Mucosa of rectum (tissue), 2 donors: ENCODE measurements around the gene MAGI1.

ENCODE experiments used
- H3K27ac ChIP-seq, 2 donors: one replicate each; pipeline ENCODE4 v1.7.0; 2013; ENCODE audit warnings: inconsistent platforms in 2 of 2, low read depth in 2 of 2, low read length in 2 of 2
- H3K27me3 ChIP-seq, 2 donors: one replicate each; pipeline ENCODE4 v1.7.0; 2013; ENCODE audit warnings: low read length in 2 of 2; ENCODE audit not compliant: control insufficient read depth in 2 of 2, insufficient read depth in 2 of 2
- H3K36me3 ChIP-seq, 2 donors: one replicate each; pipeline ENCODE4 v1.7.0; 2013; ENCODE audit warnings: low read length in 2 of 2; ENCODE audit not compliant: control insufficient read depth in 2 of 2, insufficient read depth in 2 of 2
- H3K4me1 ChIP-seq, 2 donors: one replicate each; pipeline ENCODE4 v1.7.0; 2013; ENCODE audit warnings: low read length in 2 of 2, mild to moderate bottlenecking in 1 of 2; ENCODE audit not compliant: control insufficient read depth in 2 of 2, insufficient read depth in 2 of 2
- H3K4me3 ChIP-seq, 2 donors: one replicate each; pipeline ENCODE4 v1.7.0; 2013; ENCODE audit warnings: low read length in 2 of 2
- H3K9ac ChIP-seq, 2 donors: one replicate each; pipeline ENCODE4 v1.7.0; 2013; ENCODE audit warnings: low read length in 2 of 2, low read depth in 1 of 2, mild to moderate bottlenecking in 1 of 2
- H3K9me3 ChIP-seq, 2 donors: one replicate each; pipeline ENCODE4 v1.7.0; 2013; ENCODE audit warnings: low read length in 2 of 2; ENCODE audit not compliant: control insufficient read depth in 2 of 2
- donor health status: healthy.
- donor health status: Normal muscosa, but diverticular disease.

The MAGI1 gene

GRCh38 chr3:65758438-65758837 is 280.3 kb downstream of the MAGI1 start:
- Histone ChIP-seq H3K9ac (no peak overlapping the region), H3K9me3 (no peaks in the 10 kb centered on the region), H3K36me3 (no peaks in the 10 kb centered on the region), H3K27me3 (no peaks in the 10 kb centered on the region), H3K27ac (no peak overlapping the region), H3K4me3 (no peak overlapping the region), H3K4me1 (no peaks in the 10 kb centered on the region)

GRCh38 chr3:65752636-65753035 is 286.1 kb downstream of the MAGI1 start:
- Histone ChIP-seq H3K27me3 (no peaks in the 10 kb centered on the region), H3K9me3 (no peaks in the 10 kb centered on the region), H3K4me1 (no peaks in the 10 kb centered on the region), H3K4me3 (no peak overlapping the region), H3K36me3 (no peaks in the 10 kb centered on the region), H3K9ac (no peak overlapping the region), H3K27ac (no peak overlapping the region)

- Histone ChIP-seq H3K36me3 (no peaks in the 10 kb centered on the region), H3K4me1 (no peaks in the 10 kb centered on the region), H3K4me3 (no peak overlapping the region), H3K27ac (no peak overlapping the region), H3K9me3 (no peaks in the 10 kb centered on the region), H3K27me3 (no peaks in the 10 kb centered on the region), H3K9ac (no peak overlapping the region)
Measured at GRCh38 chr3:65751123-65751700, 287.5 kb downstream of the MAGI1 start.

GRCh38 chr3:65749066-65749465 is 289.7 kb downstream of the MAGI1 start:
- Histone ChIP-seq H3K4me3 (no peak overlapping the region), H3K27me3 (no peaks in the 10 kb centered on the region), H3K27ac (no peak overlapping the region), H3K36me3 (no peaks in the 10 kb centered on the region), H3K9ac (no peak overlapping the region), H3K9me3 (no peaks in the 10 kb centered on the region), H3K4me1 (no peaks in the 10 kb centered on the region)

- Histone ChIP-seq H3K27me3 (no peaks in the 10 kb centered on the region), H3K27ac (no peak overlapping the region), H3K9ac (no peak overlapping the region), H3K4me1 (no peaks in the 10 kb centered on the region), H3K4me3 (no peak overlapping the region), H3K36me3 (no peaks in the 10 kb centered on the region), H3K9me3 (no peaks in the 10 kb centered on the region)
Measured at GRCh38 chr3:65748326-65748725, 290.4 kb downstream of the MAGI1 start.

- Histone ChIP-seq H3K27me3 (no peaks in the 10 kb centered on the region), H3K27ac (no peak overlapping the region), H3K9ac (no peak overlapping the region), H3K4me3 (no peak overlapping the region), H3K36me3 (no peaks in the 10 kb centered on the region), H3K9me3 (no peaks in the 10 kb centered on the region), H3K4me1 (no peaks in the 10 kb centered on the region)
Measured at GRCh38 chr3:65746848-65747247, 291.9 kb downstream of the MAGI1 start.

GRCh38 chr3:65745306-65745705 is 293.4 kb downstream of the MAGI1 start:
- H3K27me3 ChIP-seq = no peaks in the 10 kb centered on the region
- H3K27ac ChIP-seq = no peak overlapping the region
- no peak overlapping the region for H3K9ac ChIP-seq
- H3K4me1 ChIP-seq = no peaks in the 10 kb centered on the region
- H3K9me3 ChIP-seq = no peaks in the 10 kb centered on the region
- H3K36me3 ChIP-seq = no peaks in the 10 kb centered on the region
- no peak overlapping the region for H3K4me3 ChIP-seq

GRCh38 chr3:65742914-65743313 is 295.8 kb downstream of the MAGI1 start:
- Histone ChIP-seq H3K9ac (no peak overlapping the region), H3K4me3 (no peak overlapping the region), H3K27me3 (no peaks in the 10 kb centered on the region), H3K4me1 (no peaks in the 10 kb centered on the region), H3K27ac (no peak overlapping the region), H3K36me3 (no peaks in the 10 kb centered on the region), H3K9me3 (no peaks in the 10 kb centered on the region)

- Histone ChIP-seq H3K9ac (no peak overlapping the region), H3K9me3 (no peaks in the 10 kb centered on the region), H3K4me1 (no peaks in the 10 kb centered on the region), H3K36me3 (no peaks in the 10 kb centered on the region), H3K27ac (no peak overlapping the region), H3K27me3 (no peaks in the 10 kb centered on the region), H3K4me3 (no peak overlapping the region)
Measured at GRCh38 chr3:65741540-65741939, 297.2 kb downstream of the MAGI1 start.

- Histone ChIP-seq H3K36me3 (no peaks in the 10 kb centered on the region), H3K4me3 (no peak overlapping the region), H3K27ac (no peak overlapping the region), H3K4me1 (no peaks in the 10 kb centered on the region), H3K9me3 (no peaks in the 10 kb centered on the region), H3K9ac (no peak overlapping the region), H3K27me3 (no peaks in the 10 kb centered on the region)
Measured at GRCh38 chr3:65739901-65740541, 298.7 kb downstream of the MAGI1 start.
